ENCODE results near the gene DLD.
A peak's percentile ranks its signal among the peaks of the same experiment; 100 is the strongest.
"Not testable (repeated sequence)": the region's sequence is repeated elsewhere in the genome, so short reads cannot be mapped to it uniquely, and the experiment has no call there.

DLD gene, protein sequence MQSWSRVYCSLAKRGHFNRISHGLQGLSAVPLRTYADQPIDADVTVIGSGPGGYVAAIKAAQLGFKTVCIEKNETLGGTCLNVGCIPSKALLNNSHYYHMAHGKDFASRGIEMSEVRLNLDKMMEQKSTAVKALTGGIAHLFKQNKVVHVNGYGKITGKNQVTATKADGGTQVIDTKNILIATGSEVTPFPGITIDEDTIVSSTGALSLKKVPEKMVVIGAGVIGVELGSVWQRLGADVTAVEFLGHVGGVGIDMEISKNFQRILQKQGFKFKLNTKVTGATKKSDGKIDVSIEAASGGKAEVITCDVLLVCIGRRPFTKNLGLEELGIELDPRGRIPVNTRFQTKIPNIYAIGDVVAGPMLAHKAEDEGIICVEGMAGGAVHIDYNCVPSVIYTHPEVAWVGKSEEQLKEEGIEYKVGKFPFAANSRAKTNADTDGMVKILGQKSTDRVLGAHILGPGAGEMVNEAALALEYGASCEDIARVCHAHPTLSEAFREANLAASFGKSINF

DNA sequence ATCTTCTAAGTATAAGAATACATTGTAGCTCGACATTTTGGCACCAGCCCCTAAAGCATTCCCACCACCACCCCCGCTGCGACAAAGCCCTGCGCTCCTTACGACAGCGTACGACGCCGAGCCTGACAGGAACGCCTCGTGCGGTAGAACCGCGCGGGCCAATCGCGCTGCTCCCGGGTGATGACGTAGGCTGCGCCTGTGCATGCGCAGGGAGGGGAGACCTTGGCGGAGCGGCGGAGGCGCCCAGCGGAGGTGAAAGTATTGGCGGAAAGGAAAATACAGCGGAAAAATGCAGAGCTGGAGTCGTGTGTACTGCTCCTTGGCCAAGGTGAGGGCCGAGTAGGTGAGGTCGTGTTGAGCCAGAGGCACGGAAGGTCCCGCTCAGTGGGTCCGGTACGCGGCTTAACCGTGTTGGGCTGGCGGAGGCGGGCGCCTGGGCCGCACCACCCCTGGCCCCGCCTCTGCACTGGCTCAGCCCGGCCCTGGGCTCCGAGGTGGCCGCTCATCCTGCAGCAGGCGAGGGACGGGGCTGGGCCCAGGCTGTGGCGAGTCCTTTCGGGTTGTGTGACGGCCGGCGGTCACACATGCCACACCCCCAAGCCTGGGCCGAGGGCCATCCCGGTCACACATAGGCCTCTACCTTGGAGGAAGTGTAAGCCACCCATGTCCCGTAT, at the start of gene DLD:
Gene DLD, plus strand, starts transcription at position 222 of the 674 bp plus-strand sequence. Its CDS starts 68 bp downstream, at position 290.
- DNase-seq (ENCODE audit: low read depth), result peak; percentile 60

DNA sequence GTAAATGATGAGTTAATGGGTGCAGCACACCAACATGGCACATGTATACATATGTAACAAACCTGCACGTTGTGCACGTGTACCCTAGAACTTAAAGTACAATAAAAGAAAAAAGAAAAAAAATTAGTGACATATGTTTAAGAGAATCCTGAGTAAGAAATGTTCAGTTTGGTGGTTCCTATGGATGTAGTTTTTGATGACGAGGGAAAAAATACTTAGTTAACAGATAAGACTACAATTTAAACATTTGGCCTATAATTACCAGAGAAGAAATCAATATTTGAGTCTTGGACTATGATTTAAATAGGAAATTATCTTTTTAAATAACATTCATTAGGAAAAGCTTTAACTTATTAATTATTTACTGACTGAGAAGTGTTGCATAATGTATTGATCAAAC, 48.8 kb upstream of the DLD start:
- DNase-seq (ENCODE audit: low read depth), result no peak

DNA sequence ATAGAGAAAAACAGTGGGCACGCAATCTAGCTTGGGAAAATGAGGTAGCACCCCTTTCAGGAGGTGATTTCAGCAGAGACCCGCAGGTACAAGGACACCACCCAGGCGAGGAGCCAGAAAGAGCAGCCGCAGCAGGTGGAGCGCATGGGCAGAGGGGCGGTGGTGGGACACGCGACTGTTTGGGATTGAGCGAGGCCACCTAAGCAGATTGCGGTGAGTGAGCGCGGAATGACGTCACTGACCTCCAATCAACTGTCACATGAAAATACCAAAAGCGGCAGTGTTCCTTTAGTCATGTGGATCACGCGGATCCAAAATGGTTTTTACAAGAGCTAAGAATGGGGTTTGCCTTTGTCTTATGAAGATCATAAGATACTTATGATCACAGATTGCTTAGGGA, 47.8 kb upstream of the DLD start:
- no peak for DNase-seq (ENCODE audit: low read depth)

DNA sequence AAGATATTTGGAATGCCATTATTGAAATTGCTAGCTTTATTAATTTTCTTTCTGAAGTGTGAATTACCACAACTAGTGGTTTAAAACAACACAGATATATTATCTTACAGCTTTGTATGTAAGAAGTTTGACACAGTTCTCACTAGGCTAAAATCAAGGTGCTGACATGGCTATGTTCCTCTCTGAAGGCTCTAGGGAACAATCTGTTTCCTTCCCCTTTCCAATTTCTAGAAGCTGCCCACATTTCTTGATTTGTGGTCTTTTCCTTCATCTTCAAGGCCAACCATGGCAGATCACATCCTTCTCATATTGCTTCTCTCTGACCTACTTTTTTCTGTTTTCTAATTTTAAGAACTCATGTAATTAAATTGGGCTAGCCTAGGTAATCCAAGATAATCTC, 44.7 kb upstream of the DLD start:
- no peak for DNase-seq (ENCODE audit: low read depth)

DNA sequence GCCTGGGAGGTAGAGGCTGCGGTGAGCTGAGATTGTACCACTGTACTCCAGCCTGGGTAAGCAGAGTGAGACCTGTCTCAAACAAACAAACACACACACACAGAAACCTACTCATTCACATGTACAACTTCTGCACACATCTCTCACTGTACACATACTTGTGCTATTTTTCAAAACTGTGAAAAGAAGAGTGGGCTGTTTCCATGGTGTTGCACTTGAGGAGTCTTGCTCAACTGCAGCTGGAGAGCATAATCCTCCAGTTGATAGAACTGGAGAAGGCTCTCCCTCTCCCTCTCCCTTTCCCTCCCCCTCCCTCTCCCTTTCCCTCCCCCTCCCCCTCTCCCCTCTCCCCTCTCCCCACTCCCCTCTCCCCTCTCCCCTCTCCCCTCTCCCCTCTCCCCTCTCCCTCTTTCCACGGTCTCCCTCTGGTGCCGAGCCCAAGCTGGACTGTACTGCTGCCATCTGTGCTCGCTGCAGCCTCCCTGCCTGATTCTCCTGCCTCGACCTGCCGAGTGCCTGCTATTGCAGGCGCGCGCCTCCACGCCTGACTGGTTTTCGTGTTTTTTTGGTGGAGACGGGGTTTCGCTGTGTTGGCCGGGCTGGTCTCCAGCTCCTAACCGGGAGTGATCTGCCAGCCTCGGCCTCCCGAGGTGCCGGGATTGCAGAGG, 43.7 kb upstream of the DLD start:
- DNase-seq (ENCODE audit: low read depth), result no peak

DNA sequence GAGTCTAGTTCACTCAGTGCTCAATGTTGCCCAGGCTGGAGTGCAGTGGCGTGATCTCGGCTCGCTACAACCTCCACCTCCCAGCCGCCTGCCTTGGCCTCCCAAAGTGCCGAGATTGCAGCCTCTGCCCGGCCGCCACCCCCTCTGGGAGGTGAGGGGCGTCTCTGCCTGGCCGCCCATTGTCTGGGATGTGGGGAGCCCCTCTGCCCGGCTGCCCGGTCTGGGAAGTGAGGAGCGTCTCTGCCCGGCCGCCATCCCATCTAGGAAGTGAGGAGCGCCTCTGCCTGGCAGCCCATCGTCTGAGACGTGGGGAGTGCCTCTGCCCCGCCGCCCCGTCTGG, 43.2 kb upstream of the DLD start:
- DNase-seq (ENCODE audit: low read depth), result not testable (repeated sequence)

DNA sequence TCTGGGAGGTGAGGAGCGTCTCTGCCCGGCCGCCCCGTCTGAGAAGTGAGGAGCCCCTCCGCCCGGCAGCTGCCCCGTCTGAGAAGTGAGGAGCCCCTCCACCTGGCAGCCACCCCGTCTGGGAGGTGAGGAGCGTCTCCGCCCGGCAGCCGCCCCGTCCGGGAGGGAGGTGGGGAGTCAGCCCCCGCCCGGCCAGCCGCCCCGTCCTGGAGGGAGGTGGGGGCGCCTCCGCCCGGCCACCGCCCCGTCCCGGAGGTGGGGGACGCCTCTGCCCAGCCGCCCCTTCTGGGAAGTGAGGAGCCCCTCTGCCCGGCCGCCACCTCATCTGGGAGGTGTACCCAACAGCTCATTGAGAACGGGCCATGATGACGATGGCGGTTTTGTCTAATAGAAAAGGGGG, 42.8 kb upstream of the DLD start:
- DNase-seq (ENCODE audit: low read depth), result not testable (repeated sequence)

DNA sequence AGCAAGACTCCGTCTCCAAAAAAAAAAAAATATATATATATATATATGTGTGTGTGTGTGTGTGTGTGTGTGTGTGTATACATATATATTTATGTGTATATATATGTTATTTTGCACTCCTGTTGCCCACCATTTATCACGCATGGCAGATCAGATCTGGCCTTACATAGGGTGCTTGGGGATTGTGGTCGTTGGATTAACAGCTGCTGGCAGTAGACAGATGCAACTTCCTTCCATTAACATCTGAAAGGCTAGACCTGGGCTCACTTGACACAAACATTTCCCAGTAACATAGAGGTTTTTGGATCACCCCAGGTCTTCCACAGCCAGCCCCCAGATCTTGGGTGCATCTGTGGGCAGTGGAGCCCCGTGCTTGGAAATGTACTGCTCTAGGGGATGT, 40.8 kb upstream of the DLD start:
- DNase-seq (ENCODE audit: low read depth), result no peak

DNA sequence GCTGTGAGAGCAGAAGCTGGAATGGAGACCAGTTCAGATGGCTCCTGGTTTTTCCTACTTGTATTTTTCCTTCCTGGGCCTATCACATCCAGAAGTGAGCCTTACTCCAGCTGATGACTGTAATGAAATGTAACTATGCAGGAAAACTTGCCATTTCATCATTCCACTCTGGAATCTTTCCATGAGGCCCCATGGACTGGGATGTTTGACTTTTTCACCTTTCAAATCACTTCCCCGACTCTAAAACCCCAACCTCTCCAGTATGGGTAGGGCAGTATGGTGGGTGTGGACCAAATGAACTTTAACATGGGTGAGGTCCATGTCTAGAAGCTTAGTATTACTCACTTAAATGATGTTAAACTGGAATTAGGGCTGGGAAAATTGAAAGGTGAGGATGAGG, 40.3 kb upstream of the DLD start:
- no peak for DNase-seq (ENCODE audit: low read depth)

DNA sequence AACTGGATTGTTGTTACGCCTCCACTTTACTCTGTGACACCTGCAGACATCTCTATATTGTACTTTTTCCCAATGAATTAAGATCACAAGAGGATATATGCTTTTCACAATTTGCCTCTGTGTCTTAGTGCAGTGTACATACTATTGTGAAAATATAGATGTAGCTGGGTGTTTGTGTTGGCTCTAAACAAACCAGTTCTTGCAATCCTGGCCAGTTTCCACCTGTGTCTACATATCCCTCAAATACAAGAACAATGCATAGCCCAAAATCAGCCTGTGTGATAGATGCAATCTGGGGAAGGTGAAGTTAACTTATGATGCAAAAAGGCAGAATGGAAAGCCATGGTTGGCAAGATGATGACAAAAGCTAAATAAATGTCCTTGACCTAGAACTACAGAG, 36.5 kb upstream of the DLD start:
- DNase-seq (ENCODE audit: low read depth), result no peak

DNA sequence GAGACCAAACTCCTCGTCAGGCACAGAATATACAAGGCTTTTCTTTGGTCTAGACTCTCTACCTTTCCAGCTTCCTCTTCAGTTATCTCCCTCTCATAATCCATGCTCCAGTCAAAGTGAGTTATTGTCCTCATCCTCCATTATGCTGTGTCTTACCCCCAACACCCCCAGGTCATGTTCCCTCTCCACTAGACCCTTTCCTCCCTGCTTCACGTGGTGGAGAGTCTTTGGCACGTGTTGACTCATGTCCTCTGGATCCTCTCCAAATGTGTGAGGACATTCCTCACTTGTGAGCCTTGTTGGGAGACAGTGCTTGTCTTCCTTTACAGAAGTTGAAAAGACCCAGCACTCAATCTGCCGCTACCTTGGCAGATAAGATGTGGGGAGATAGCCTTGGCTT, 36.0 kb upstream of the DLD start:
- DNase-seq (ENCODE audit: low read depth), result no peak

DNA sequence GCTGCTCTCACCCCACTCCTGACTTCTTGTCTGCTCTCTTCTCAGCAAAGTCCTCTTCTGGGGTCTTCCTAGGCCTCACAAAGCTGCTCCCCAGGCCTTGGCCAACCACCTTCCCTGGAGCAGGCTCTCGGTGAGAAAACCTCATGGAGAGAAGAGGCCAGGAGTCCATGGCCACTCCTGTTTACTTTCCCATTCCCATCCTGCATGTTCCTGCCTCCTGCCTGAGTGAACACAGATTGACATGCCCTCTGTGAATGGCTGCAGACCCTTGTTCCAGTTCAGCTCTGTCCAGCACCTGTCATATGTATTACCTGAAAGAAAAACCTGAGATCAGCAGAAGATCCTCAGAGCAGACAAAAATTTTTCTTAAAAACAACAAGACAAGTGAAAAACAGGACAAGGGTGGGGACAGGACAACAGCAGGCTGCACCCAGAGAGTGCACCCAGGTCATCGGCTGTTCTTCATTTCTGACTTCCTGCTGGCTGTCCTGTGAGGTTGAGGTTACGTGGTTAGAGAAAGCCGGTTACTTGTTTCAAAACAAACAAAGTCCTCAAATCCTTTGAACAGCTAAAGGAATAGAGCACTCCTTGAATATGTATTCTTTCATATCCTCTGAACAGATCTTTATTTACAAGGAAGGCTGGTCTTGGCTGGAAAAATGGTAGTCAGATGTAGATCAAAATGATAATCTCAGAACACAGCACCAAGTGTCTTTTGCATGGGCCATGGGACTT, 34.0 kb upstream of the DLD start:
- no peak for DNase-seq (ENCODE audit: low read depth)

DNA sequence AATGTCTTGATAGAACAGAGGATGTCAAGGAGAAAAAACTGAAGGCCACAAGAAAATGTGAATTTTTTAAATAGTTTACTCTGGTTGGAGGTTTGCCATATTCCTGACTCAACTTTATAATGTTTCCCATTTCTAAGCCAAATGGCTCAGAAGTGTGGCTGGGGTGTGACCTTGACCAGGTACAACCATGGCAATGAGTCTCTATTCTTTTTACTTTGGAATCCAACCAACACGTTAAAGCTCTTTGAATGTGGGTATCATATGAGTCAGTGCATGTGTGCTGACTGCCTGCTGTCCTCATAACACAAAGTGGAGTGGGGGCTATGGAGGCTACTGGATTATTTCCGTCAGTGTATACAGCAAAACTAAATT, 33.5 kb upstream of the DLD start:
- no peak for DNase-seq (ENCODE audit: low read depth)

DNA sequence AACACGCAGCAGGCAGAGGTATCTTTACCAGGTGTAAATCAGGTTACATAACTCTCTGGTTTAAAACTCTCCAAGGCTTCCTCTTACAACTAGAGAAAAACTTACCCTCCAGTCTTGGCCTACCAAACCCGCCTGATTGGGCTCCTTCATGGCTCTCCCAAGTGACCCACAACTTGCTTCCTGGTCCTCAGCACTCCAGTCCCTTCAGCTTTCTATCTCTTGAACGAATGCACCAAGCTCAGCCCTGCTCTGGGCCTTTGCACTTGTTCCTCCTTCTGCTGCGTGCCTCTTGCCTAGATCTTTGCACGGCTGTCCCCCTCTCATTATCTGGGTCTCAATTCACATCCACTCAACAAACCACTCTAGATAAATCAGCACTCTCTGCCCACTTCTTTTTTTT, 32.7 kb upstream of the DLD start:
- DNase-seq (ENCODE audit: low read depth), result no peak

DNA sequence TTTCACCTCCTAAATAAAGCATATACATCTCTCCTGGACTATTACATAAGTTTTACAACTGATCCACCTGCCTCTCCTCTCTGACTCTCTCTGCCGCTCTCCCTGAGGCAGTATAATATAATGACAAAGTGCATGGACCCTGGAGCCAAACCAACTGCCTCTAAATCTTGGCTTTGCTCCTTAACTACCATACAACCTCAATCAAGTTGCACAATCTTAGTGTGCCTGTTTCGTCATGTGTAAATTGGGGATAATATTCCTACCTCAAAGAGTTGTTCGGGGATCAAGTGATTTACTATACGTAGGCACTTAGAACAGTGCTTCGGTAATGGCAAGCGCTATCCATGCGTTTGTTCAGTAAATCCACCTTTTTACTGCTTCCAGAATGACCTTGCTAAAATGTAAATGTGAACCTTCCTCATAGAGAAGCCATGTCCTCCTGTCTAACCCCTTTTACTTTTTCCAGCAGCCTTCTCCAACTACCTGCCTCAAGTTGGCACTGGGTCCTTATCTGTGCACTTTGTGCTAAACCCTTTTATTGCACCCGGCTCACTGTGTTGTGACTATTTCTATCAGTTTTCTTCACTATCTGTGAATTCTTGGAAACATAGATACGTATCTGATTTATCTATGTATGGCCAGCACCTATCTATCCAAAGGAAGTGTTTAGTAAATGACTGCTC, 30.6 kb upstream of the DLD start:
- no peak for DNase-seq (ENCODE audit: low read depth)

DNA sequence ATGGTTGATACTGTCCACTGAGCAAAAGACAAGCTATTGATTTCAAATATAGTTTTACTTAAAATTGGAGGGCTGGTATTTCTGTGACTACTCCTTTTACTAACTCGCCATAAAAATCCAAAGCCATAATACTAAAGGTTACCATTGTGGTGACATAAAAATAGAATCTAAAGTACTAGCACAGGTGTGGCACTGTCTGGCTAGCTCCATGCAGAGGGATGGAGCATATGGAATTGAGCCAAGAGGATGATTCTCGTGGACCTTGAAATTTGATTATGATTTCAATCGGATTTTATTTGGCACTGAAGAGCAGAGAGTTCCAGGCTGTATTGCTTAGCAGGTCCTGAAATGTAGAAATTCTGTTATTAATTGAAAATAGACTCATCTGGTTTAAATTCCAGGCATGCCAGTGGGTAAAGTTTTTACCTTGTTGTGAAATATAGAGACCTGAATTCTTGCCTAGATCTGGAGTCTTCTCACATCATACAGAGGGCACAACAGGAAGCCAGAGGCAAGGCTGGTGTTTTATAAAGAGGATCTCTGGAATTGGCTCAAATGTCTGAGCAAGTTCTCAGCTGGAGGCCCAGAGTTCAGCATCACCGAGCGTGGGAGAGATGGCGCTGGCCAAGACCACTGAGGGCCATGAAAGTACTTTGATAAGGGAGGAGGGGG, 29.9 kb upstream of the DLD start:
- no peak for DNase-seq (ENCODE audit: low read depth)

DNA sequence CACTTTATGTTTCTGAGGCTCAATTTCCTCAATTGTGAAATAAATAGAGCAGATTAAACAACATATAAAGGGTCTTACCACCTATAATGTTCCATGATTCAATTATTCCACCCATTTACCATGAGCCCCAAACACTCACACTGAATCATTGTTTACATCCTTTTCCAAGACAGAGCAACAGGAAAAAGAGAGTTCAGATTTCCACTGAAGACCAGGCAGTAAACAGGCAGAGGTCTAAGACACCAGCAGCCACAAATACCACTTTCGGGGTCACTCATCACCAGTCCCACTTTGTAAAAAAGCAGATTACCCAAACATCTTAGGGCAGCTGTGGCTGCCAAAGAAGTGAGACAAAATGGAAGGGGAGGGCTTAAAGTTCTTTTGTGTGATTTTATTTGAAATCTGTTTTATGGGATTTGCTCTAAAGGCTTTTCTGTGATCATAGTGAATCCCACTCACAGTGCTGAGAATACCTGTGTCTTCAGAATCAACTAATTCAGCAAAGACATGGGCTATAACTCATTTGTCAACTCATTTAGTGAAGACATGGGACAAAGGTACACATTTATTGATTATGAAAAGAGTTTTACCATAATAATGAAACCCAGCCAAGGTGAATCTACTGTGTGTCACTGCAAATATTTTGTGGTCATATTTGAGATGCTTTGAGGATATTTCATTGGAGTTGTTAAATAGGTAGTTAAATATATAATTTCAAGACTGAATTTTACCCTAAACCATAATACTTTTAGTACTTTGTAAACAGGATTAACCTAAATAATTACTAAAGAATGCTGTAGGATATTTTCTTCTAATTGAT, 24.8 kb upstream of the DLD start:
- no peak for DNase-seq (ENCODE audit: low read depth)

DNA sequence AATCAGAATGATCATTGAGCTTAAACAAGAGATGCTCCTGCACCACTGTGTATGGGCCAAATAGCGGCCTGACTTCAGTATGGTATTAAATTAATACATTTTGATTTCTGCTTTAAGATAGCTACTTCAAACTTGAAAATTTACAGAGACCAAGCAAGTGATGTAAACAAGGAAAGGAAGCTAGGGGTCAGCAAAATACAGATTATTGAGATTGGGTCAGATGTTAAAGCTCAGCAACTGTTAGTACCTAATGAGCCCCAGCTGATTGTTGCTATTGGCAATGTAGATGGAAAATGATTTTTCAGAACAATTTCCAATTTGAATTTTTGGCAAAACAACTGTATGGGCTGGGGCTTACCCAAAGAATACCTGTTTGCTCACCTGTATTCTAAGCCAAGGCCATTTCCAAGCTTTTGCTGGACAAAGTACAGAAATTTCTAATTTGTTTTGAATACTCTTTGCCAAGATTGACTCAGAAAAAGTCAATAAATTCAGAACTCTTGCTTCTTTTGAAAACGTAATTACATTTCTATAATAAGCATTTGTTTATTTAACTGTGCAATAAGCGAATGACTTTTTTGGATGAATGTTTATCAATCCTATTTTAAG, 23.0 kb upstream of the DLD start:
- DNase-seq (ENCODE audit: low read depth), result no peak

DNA sequence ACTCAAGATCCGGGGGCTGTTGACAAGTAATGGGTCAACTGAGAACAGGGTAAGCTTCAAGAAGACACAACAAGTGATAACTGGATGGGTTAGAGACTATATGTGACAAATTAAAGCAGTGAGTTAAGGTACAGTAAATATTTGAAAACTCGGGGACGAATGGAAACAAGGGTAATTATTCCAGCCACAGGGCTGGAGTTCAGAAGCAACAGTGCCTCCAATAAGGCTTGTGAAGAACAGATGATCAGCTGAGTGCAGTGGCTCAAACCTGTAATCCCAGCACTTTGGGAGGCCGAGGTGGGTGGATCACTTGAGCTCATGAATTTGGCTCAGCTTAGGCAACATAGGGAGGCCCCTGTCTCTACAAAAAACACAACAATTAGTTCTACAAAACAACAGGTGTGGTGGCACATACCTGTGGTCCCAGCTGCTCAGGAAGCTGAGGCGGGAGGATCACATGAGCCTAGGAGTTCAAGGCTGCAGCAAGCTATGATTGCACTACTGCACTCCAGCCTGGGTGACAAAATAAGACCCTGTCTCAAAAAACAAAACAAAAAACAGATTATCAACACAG, 20.5 kb upstream of the DLD start:
- DNase-seq (ENCODE audit: low read depth), result no peak

DNA sequence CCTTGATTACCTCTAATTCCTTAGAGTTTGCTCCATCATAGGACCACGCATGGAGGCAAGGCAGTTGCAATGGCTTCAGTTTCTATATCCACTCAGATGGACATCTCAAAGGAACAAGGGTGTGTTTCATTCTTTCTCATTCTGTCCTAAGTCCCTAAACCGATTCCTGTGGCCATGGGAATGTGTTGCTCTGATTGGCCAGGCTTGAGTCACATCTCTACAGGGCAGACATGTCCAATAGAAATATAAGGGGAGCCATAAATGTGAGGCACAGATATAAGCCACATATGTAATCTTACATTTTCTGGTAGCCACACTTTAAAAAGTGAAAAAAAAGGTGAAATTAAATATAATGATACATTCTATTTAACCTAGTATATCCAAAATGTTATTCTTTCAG, 16.9 kb upstream of the DLD start:
- DNase-seq (ENCODE audit: low read depth), result no peak

Data from GM04503 (cell line).